ENCODE results near the gene SARDH.

The SARDH gene

GRCh38 chr9:133621725-133622267, 116.4 kb downstream of the SARDH start:
- DNase-seq = no peak

DNA sequence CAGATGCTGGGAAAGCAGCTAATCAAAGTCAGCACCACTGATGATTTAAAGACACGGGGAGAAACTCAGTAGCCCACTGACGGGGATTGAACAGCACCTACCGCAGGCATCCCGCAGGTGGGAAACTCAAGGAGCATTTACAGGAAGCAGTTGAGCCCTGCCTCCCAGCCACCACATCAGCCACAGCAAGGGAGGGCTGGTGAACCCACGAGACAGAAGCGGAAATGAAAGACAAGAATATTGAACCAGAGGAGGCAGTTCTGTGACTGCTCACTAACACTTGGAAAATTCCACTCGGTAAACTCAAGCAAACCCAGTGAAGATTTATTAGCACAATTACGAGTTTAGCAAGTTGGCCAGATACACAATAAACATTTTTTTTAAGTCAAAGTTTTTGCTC, 118.4 kb downstream of the SARDH start:
- DNase-seq = no peak

- DNase-seq = no peak
Measured at GRCh38 chr9:133618726-133619125, 119.4 kb downstream of the SARDH start.

GRCh38 chr9:133616643-133617405, 121.3 kb downstream of the SARDH start:
- DNase-seq = no peak

DNA sequence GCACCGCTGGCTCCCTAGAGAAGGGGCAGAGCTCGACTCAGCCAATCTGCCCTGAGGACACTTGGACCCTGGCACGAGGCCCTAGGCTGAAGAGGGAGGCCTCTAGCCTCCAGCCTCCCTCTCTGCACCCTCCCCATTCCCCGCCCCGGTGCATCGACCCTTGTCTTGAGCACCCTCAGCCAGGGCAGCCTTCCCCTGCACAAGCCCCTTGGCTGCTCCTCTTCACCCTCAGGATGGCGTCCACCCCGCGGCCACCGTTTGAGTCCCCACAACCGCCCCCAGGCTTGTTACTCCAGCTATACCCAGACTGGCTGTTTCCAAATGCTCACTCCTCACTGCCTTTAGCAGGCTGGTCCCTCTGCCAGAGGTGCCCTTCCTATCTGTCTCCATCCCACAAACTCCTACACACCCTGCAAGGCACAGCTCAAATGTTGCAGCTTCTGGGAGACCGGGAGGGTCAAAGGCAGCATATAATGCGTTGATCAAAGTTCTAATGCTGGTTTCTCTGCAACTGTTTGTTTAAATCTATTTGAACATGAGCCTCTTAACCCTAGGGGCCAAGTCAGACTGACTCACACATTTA, 122.5 kb downstream of the SARDH start:
- no peak for DNase-seq

- DNase-seq = no peak
Measured at GRCh38 chr9:133615186-133615585, 123.0 kb downstream of the SARDH start.

GRCh38 chr9:133614678-133615077, 123.5 kb downstream of the SARDH start:
- no peak for DNase-seq

DNA sequence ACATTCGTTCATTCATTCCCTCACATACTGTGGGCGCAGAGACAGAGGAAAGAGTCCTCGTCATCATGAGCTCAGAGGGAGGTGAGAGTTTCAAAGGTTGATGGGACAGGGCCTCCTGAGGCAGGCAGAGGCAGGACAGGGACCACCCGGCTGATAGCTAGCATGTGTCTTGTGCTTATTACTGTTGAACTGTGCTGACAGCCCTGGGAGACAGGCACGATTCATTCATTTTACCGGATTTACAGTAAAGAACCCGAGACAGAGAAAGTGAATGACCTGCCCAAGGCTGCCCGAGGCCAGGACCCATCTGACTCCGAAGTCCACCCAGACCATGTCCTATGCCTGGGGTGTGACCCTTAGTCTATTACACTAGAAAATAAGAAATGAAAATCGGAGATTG, 124.1 kb downstream of the SARDH start:
- no peak for DNase-seq

All from NCI-H2081 treated with DMSO at 0.1 percent for 48 hours (cell line).